ENCODE data around the gene ARHGEF16.

- no peak for TF ChIP-seq POLR2A (IDR thresholded peaks at IDR 0.05)
- TF ChIP-seq, protein P1, sequence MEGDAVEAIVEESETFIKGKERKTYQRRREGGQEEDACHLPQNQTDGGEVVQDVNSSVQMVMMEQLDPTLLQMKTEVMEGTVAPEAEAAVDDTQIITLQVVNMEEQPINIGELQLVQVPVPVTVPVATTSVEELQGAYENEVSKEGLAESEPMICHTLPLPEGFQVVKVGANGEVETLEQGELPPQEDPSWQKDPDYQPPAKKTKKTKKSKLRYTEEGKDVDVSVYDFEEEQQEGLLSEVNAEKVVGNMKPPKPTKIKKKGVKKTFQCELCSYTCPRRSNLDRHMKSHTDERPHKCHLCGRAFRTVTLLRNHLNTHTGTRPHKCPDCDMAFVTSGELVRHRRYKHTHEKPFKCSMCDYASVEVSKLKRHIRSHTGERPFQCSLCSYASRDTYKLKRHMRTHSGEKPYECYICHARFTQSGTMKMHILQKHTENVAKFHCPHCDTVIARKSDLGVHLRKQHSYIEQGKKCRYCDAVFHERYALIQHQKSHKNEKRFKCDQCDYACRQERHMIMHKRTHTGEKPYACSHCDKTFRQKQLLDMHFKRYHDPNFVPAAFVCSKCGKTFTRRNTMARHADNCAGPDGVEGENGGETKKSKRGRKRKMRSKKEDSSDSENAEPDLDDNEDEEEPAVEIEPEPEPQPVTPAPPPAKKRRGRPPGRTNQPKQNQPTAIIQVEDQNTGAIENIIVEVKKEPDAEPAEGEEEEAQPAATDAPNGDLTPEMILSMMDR (IDR thresholded peaks at IDR 0.05), result no peak
Measured at GRCh38 chr1:3522112-3522511, 67.6 kb downstream of the ARHGEF16 start.

All from heart left ventricle (tissue), 13 donors.